Activated CD4-positive, alpha-beta T cell treated with anti-CD3 and anti-CD28 coated beads, Interleukin-2, amount 50 U/mL, for 4 hours (primary cell): ENCODE measurements around the gene SDK1.
"Not testable (repeated sequence)": the region's sequence is repeated elsewhere in the genome, so short reads cannot be mapped to it uniquely, and the experiment has no call there.

ENCODE experiments used
- DNase-seq, 2 experiments: peaks; one replicate each; pipeline ENCODE4 v3.0.0-alpha.2; 2020

The SDK1 gene

DNA sequence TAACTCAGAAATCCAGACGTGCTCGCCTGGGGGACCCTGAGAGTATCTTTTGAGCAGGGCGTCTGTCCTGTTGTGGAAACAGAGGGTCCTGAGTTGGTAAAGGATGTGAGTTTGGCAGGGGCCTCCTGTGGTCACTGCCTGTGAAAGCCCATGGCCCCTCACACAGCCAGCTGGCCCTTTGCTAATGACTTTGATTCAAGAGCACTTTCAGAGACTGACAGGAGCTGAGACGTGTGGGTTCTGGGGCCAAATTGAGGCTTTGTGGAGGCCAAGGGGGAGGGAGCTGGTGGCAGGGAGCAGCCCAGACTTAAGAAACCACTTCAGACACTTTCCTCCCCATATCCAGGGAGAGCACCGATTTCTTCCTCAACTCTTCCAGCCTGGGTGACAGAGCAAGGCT, 921.6 kb downstream of the SDK1 start:
- DNase-seq = no peak

DNA sequence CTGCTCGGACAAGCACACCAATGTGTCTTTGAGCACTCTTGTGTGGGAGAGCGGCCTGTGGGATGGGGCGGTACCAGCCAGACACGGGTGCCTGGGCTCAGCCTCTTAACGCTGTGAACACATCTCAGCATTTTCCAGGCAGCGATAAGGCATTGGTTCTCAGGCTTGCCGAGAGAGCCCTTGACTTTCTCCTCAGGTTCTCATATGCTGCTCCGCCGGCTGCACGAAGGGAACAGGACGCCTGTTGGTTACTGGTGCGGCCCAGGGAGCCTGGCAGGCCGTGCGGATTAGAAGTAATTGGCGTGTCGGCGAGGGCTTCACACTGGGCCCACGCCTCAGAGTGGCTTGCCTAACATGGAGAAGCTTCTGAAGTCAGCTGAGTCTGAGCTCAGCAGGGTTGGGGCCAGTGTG, 924.3 kb downstream of the SDK1 start:
- DNase-seq = no peak

- DNase-seq = no peak
Measured at GRCh38 chr7:4225881-4226523, 925.0 kb downstream of the SDK1 start.

DNA sequence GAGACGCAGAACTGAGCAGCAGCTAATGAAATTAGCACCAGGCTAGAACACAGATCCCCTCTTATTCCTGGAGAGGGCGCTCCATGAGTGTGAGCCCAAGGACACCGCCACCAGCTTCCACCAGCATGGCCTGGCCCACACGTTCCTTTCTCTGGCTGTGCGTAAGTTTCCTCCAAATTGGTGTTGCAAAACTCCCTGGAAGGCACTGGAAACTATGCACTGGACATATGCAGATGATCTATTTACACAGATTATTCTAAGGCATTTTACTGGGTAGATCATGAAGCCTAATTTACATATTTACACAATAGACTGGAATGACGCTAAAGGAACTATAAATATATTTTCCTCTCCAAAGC, 925.5 kb downstream of the SDK1 start:
- no peak for DNase-seq

DNA sequence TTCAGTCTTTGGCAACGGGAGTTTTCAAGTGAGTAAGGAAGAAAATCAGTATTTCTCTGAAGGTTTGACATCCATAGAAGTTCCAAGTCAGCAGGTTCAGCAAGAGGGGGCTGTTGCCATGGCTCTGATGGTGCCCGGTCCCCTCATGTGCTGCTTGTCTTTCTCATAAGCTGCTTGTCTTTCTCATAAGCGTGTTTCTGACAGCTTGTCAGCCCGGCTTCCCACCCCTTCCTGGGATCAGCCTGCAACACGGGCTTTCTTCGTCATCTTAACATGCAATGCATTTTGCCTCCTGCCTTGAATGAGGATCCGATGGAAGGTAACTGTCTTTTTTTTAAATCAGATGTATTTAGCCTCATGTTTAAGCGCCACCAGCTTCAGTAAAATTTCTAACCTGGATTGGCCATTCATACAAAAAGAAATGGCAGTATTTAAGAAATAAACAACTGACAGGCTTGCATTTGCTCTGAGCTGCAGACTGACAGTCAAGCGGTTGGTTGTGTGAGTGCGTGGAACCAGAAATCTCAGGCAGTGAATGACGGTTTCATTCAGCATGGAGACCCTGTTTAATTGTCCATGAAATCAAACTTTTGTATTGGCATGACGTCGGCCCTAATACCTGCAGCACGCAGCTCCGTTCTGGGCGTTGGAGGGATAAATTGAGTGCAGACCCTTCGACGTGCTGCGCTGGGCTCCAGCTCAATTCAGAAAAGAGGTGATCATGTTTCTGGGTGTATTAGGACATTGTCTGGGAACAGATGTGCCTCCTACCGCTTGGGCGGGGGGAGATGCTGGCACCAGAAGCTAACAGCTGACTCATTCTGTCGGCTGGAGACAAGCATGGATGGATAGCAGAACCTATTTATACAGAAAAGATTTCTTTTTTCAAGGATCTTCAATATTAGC, 926.3 kb downstream of the SDK1 start:
- DNase-seq = no peak

DNA sequence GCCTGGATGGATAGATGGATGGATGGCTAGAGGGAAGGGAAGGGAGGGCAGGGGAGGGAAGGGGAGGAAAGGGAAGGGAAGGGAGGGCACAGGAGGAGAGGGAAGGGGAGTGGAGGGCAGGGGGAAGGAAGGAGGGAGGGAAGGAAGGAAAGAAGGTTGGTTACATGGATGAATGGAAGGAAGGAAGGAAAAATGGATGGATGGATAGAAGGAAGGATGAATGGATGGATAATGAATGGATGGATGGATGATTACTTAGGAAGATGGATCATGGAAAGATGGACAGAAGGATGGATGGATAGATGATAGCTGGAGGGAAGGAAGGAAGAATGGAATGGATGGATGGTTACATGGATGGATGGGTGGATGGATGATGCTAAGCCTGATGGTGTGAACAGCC, 929.3 kb downstream of the SDK1 start:
- no peak for DNase-seq

DNA sequence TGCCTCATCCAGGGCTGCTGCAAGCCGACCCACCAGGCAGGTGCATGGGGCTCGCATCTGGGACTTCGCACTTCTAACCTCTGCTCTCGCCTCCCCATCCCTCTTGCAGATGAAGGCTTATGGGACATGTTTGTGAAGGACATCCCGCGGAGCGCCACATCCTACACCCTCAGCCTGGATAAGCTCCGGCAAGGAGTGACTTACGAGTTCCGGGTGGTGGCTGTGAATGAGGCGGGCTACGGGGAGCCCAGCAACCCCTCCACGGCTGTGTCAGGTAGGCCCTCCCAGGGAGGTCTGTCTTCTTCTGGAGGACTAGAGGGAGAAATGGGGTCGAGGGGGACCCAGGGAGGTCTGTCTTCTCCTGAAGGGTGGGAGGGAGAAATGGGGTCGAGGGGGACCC, 932.1 kb downstream of the SDK1 start:
- no peak for DNase-seq

DNA sequence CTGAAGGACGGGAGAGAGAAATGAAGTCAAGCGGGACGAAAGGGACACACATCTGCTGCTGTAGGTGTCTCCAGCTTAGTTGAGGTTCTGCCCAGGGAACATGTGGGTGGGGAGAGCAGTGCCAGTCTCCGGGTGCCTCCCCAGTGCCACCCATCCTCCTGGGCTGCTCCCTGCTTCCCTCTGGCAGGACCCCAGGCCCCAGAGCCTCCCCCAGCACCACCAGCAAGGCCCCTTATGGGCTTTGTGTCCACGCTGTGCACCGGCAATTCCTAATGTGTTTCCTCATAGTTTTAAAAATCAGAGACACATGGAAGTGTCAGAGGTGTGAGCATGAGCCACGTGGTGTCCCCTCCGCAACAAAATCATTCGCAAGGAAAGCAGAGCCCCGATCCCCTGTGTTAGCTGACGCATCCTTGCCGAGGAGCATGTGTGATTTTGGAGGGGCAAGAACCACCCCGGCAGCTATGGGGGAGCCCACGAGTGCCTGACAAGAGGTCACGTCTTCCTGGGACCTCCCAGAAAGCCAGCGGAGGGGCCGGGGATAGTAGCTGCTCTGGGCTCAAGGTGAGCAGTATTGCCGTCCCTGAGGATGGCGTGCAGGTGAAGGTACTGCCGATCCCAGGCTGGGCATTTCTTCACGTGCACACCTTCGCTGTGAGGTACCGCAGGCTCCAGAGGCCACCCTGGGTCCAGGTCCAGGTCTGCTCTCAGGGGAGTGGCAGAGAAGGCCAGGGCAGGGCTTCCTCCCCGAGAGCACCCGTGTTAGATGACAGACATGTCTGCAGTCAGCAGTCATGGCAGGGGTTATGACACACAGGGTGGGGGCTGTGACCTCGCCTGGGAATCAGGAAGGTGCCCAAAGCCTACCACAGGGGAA, 932.8 kb downstream of the SDK1 start:
- no peak for DNase-seq

DNA sequence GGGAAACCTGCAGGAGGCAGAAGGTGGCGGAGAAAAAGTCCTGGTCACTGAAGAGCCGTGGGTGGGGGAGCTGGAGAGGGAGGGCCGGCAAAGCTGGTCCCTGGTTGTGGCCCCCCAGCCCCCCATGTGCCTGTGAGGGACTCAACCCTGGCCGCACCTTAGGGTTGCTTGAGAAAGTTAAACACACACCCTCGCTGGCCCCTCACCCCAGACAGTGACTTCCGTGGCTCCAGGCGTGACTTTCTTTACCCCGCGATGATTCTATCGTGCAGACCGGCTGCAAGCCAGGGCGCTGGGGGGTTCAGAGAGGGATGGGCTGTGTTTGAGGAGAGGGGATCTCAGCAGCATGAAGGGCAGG, 933.4 kb downstream of the SDK1 start:
- DNase-seq = no peak

- DNase-seq = no peak
Measured at GRCh38 chr7:4234886-4235285, 933.8 kb downstream of the SDK1 start.

GRCh38 chr7:4235596-4235995, 934.5 kb downstream of the SDK1 start:
- DNase-seq = no peak

DNA sequence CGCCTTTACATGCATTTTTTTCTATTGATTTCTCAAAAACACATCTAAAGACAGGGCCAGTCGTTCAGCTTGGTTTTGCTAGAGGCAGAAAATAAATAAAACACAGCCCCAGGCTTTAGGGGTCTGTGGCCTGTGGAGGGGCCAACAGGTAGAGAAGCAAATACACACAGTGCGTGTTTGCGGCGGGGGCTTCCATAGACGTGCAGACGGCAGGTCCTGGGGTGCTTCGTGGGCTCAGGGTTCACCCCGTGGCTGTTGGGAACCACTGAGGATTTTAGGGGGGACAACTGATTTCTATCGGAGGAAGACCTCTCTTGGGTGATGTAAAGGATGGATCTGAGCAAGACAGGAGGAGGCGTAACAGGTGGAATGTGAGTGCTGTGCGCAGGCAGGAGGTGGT, 935.3 kb downstream of the SDK1 start:
- DNase-seq = no peak

GRCh38 chr7:4236873-4237272, 935.8 kb downstream of the SDK1 start:
- DNase-seq = not testable (repeated sequence)

DNA sequence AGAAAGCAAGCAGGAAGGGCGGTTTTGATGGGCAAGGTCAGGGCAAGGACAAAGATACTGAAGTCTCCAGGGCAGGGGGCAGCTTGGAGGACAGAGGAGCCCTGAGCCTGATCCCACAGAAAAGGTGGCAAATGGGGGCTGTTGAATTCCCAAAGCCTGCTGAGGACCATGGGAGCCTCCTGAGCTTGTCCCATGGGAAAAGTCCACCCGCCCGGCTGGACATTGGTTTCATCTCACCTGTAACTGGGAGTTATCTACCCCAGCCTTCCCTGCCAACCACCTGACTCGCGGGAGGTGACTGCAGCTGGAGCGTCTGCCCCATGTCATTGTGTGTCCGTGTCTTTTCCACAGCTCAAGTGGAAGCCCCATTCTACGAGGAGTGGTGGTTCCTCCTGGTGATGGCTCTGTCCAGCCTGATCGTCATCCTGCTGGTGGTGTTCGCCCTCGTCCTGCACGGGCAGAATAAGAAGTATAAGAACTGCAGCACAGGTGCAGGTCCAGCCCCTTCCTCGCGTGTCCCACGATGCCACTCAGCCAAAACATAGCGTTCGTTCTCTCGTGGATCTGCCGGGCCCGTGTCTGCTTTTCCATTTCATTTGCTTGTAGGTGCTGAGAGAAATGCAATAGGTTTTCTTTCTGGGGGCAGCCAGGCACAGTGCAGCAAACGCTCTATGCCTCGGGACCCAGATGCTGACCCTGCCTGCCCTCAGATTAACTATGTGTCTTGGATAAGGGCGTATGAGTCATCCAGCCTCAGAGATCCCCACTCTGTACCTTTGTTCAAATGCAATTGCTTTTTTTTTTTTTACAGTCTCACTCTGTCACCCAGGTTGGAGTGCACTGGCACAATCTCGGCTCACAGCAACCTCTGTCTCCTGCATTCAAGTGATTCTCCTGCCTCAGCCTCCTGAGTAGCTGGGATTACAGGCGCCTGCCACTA, 936.5 kb downstream of the SDK1 start:
- DNase-seq = no peak

DNA sequence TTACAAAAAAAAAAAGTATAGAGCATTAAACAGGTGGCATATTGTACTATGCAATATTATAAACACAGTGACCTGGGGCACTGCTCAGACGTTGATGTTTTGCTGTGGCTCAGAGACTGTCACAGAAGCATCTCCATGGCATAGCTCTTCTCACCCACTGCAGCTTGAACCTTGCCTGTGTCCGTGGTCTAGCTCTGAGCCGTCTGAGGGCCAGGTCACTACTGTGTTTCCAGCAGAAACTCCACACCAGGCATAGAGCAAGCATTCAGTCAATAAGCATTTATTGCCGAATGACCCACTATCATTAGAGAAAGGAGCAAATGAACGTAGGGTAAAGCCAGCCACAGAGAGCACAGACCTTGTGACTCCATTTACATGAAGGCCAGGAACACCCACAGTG, 937.8 kb downstream of the SDK1 start:
- no peak for DNase-seq

DNA sequence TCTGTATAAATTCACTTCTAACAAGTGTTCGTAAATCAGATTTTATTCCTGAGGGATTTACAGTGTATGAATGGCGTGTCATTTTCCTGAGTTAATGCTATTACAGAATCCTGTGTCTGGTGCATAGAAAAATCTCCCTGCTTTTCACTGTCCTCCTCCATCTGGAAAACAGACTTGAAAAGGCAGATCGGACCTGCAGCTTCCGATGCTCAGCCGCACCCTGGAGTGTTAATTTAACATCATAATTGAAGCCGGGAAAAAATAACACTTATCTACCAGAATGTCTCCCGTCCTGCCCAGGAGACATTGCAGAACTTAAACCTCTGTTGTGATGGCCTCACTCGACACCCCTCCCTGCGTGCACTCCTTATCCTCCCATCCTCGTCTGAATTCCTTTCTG, 939.0 kb downstream of the SDK1 start:
- no peak for DNase-seq

DNA sequence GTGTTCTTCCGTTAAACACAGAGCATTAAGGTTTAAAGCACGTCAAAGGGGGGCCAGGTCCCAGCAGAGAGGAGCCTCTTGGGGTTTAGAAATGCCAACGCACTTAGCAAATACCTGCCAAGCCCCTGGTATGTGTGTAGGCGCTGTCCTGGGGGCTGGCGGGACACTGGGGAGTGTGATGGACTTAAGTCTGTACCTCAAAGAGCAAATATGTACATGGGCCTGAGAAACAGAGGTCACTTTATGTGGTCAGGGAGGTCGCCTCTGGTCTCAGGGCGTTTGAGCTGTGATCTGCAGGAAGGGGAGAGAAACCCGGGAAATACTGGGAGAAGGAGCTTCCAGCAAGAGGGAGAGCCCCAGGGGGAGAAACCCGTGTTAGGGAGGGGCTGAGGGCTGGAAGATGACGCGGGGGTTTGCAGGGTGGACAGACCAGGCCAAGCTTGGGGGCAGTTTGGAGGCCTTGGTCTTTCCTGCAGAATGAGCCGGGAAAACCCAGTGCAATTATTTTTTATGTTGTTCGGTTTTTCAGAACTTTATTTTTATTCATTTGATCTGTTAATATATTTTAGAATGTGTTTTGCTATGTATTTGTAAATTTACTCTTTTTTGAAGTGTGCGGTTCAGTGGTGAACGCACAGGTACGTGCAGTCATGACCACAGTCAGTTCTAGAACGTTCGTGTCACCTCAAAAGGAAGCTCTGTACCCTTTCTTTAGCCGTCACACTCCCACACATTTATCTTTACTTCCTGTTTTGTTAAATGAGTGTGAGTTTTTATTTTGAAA, 939.7 kb downstream of the SDK1 start:
- no peak for DNase-seq

GRCh38 chr7:4241304-4241612, 940.2 kb downstream of the SDK1 start:
- no peak for DNase-seq

DNA sequence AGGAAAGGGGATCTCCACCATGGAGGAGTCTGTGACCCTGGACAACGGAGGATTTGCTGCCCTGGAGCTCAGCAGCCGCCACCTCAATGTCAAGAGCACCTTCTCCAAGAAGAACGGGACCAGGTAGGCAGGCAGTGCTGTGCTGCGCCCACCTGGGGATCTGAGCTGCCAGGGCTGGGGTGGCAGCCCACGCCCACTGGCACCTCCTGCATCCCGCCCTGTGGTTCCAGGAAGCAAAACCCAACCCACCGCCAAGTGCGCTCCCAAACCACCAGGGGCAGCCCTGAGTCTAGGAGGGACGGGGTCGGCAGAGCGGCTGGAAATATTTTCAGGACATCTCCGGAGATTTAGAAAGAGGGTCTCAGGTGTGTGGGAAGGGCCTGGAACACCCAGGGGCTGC, 940.7 kb downstream of the SDK1 start:
- DNase-seq = no peak

DNA sequence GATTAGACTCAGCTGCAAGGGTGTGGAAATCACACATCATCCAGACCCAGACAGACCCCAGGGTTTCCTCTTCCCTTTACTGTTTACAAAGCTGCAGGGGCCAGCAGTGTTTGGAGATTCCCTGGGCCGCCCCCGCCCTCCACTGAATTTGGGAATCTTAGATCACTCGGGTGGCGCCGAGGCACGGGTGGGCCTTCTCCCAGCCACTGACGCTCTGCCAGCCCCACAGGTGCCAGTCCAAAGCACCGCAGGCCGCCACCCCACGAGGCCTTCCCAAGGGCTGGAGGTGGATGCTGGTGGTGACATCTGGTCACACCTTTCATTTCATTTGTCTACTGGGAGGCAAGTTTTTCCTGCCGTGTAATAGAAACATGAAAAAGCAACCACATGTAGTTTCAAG, 941.7 kb downstream of the SDK1 start:
- DNase-seq = no peak

- no peak for DNase-seq
Measured at GRCh38 chr7:4244041-4244440, 943.0 kb downstream of the SDK1 start.

- no peak for DNase-seq
Measured at GRCh38 chr7:4244635-4245034, 943.6 kb downstream of the SDK1 start.
